CD4-positive, alpha-beta T cell treated with Interleukin-6 for 4 hours (primary cell): ENCODE measurements around the gene SLC41A1.

Experiments used
- DNase-seq: peaks from one replicate; pipeline ENCODE4 v3.0.0-alpha.2; 2020; ENCODE audit warnings: mixed read lengths

Gene SLC41A1

GRCh38 chr1:205817988-205818387 is 5.0 kb upstream of the SLC41A1 start:
- DNase-seq: no peak

- DNase-seq: no peak
Measured at GRCh38 chr1:205817364-205817763, 4.4 kb upstream of the SLC41A1 start.

GRCh38 chr1:205813755-205814058 is 709 bp upstream of the SLC41A1 start:
- DNase-seq: peak; percentile 28

GRCh38 chr1:205812271-205812877 is 624 bp downstream of the SLC41A1 start:
- DNase-seq: peak; percentile 19

- no peak for DNase-seq
Measured at GRCh38 chr1:205811660-205812059, 1.3 kb downstream of the SLC41A1 start.

- DNase-seq: peak; percentile 16
Measured at GRCh38 chr1:205810448-205811157, 2.4 kb downstream of the SLC41A1 start.

- no peak for DNase-seq
Measured at GRCh38 chr1:205809942-205810345, 3.1 kb downstream of the SLC41A1 start.

GRCh38 chr1:205809469-205809868 is 3.5 kb downstream of the SLC41A1 start:
- DNase-seq: no peak

GRCh38 chr1:205805082-205805711 is 7.8 kb downstream of the SLC41A1 start:
- peak; percentile 57 for DNase-seq

- DNase-seq: no peak
Measured at GRCh38 chr1:205804605-205805004, 8.4 kb downstream of the SLC41A1 start.

- DNase-seq: no peak
Measured at GRCh38 chr1:205803986-205804385, 9.0 kb downstream of the SLC41A1 start.

GRCh38 chr1:205802060-205802459 is 10.9 kb downstream of the SLC41A1 start:
- DNase-seq: no peak

- DNase-seq: no peak
Measured at GRCh38 chr1:205800981-205801703, 11.9 kb downstream of the SLC41A1 start.

GRCh38 chr1:205800427-205800826 is 12.6 kb downstream of the SLC41A1 start:
- no peak for DNase-seq

- no peak for DNase-seq
Measured at GRCh38 chr1:205798577-205798976, 14.4 kb downstream of the SLC41A1 start.

GRCh38 chr1:205797168-205797567 is 15.8 kb downstream of the SLC41A1 start:
- no peak for DNase-seq

- DNase-seq: no peak
Measured at GRCh38 chr1:205794011-205794730, 18.8 kb downstream of the SLC41A1 start.

- DNase-seq: no peak
Measured at GRCh38 chr1:205792961-205793673, 19.9 kb downstream of the SLC41A1 start.

- no peak for DNase-seq
Measured at GRCh38 chr1:205792481-205792881, 20.5 kb downstream of the SLC41A1 start.

- peak; percentile 75 for DNase-seq
Measured at GRCh38 chr1:205791568-205792180, 21.3 kb downstream of the SLC41A1 start.

- DNase-seq: no peak
Measured at GRCh38 chr1:205787287-205787916, 25.6 kb downstream of the SLC41A1 start.
